GM12878 (cell line): ENCODE results near the gene BMAL1. TPM values are rescaled to one million over a fixed set of nuclear protein-coding genes. Genes with fewer than 3 reads are reported as not detected.

Experiments used
- ATAC-seq: fragments of 200-7000 bp; cut with Tn5 transposase; 3 replicates; pipeline ENCODE4 v1.9.1; 2020; ENCODE audit warnings: mild to moderate bottlenecking, moderate library complexity
- BruUV-seq: library from RNA; stranded (reverse); fragments of 400-500 nt; replicated peaks from 2 replicates; lab custom pipeline; 2021; lab: Mats Ljungman, UMichigan
- CTCF ChIA-PET: fragments of 300-600 bp; sonication (Branson Sonifier 250); formaldehyde crosslinking; extraction: SDS; loops from one replicate; lab custom pipeline; 2021; ENCODE audit warnings: inconsistent platforms; lab: Yijun Ruan, JAX
- POLR2A ChIA-PET: fragments of 350-600 bp; formaldehyde crosslinking; extraction: SDS; loops from one replicate; lab custom pipeline; 2021; ENCODE audit warnings: inconsistent platforms; lab: Charles Lee
- RAD21 ChIA-PET: fragments of 300-600 bp; sonication (Branson Sonifier 250); formaldehyde crosslinking; loops from one replicate; lab custom pipeline; 2023; ENCODE audit warnings: antibody characterized with exemption; ENCODE audit not compliant: unreplicated experiment; lab: Charles Lee
- SMC1A ChIA-PET: fragments of 300-600 bp; sonication (Branson Sonifier 250); formaldehyde crosslinking; loops from one replicate; lab custom pipeline; 2023; ENCODE audit not compliant: unreplicated experiment, uncharacterized antibody; lab: Charles Lee
- DNase-seq: peaks from one replicate; pipeline ENCODE4 v3.0.0-alpha.2; 2011; ENCODE audit warnings: low read depth, low spot score
- FAIRE-seq: peaks from 3 replicates; lab custom pipeline; 2011; peaks lifted over from hg19 to GRCh38; lab: Jason Lieb, UNC
- H2AFZ ChIP-seq: 2 replicates; pipeline ENCODE4 v1.6.0; 2011; ENCODE audit warnings: low read depth, low read length, control low read depth; ENCODE audit not compliant: control insufficient read depth
- H3K27ac ChIP-seq: 2 replicates; pipeline ENCODE4 v1.5.1; 2011; ENCODE audit warnings: control low read depth; ENCODE audit not compliant: control insufficient read depth, insufficient read depth
- H3K27me3 ChIP-seq, 2 experiments: replicated peaks in 1 of 2; 2 replicates each; pipeline versions ENCODE4 v1.6.0 to v1.6.1; 2011; ENCODE audit warnings: low read length in 1 of 2; ENCODE audit not compliant: control insufficient read depth in 2 of 2, insufficient read depth in 2 of 2
- H3K36me3 ChIP-seq, 2 experiments: 2 replicates each; pipeline ENCODE4 v1.5.1; 2011; ENCODE audit warnings: low read length in 1 of 2; ENCODE audit not compliant: control insufficient read depth in 2 of 2, insufficient read depth in 2 of 2
- H3K4me1 ChIP-seq: 2 replicates; pipeline ENCODE4 v1.6.1; 2011; ENCODE audit warnings: mild to moderate bottlenecking, low read length, moderate library complexity, mixed read lengths; ENCODE audit not compliant: control insufficient read depth, insufficient read depth
- H3K4me2 ChIP-seq: 2 replicates; pipeline ENCODE4 v1.6.0; 2011; ENCODE audit warnings: control low read depth; ENCODE audit not compliant: control insufficient read depth, insufficient read depth
- H3K4me3 ChIP-seq: fragments of 200-600 bp; sonication (generic); 2 replicates; pipeline ENCODE4 v1.5.1; 2016
- H3K79me2 ChIP-seq: 2 replicates; pipeline ENCODE4 v1.6.0; 2011; ENCODE audit warnings: low read length; ENCODE audit not compliant: control insufficient read depth, insufficient read depth
- H3K9ac ChIP-seq: 2 replicates; pipeline ENCODE4 v1.8.0; 2011; ENCODE audit warnings: low read length, control low read depth, mixed read lengths; ENCODE audit not compliant: control insufficient read depth, insufficient read depth
- H3K9me3 ChIP-seq: replicated peaks from 3 replicates; pipeline ENCODE4 v1.5.1; 2011; ENCODE audit warnings: mild to moderate bottlenecking, low read length; ENCODE audit not compliant: control insufficient read depth, insufficient read depth
- H4K20me1 ChIP-seq: 2 replicates; pipeline ENCODE4 v1.6.0; 2011; ENCODE audit not compliant: control insufficient read depth, insufficient read depth
- BRCA1 ChIP-seq: IDR thresholded peaks from 2 replicates; pipeline ENCODE4 v1.6.1; 2011; ENCODE audit warnings: low read depth, low read length, improper control_type of control experiment
- EP300 ChIP-seq, 2 experiments: fragments of 150-350 bp in 1 of 2; IDR thresholded peaks; 2 replicates each; pipeline ENCODE4 v1.6.1; 2011 to 2012; ENCODE audit warnings: low read depth in 2 of 2, low read length in 2 of 2, borderline replicate concordance in 1 of 2, improper control_type of control experiment in 1 of 2, inconsistent platforms in 1 of 2; ENCODE audit not compliant: control insufficient read depth in 1 of 2
- IKZF2 ChIP-seq, 2 experiments: fragments of 450-650 bp; IDR thresholded peaks; 2 replicates each; pipeline ENCODE4 v1.6.1; 2017; ENCODE audit warnings: mild to moderate bottlenecking in 2 of 2, moderate library complexity in 2 of 2
- KDM1A ChIP-seq: fragments of 200-600 bp; sonication (generic); IDR thresholded peaks from 2 replicates; pipeline ENCODE4 v1.6.1; 2016; ENCODE audit warnings: borderline replicate concordance
- NR2C1 ChIP-seq: fragments of 450-650 bp; IDR thresholded peaks from 2 replicates; pipeline ENCODE4 v1.6.1; 2017; ENCODE audit warnings: antibody characterized with exemption, mild to moderate bottlenecking, moderate library complexity
- NR2F1 ChIP-seq: fragments of 450-650 bp; conservative IDR thresholded peaks from 2 replicates; pipeline ENCODE4 v1.6.1; 2017; ENCODE audit warnings: mild to moderate bottlenecking
- POLR2AphosphoS5 ChIP-seq: IDR thresholded peaks from 2 replicates; pipeline ENCODE4 v1.6.1; 2011; ENCODE audit warnings: mild to moderate bottlenecking, low read length, inconsistent platforms
- RCOR1 ChIP-seq: conservative IDR thresholded peaks from 2 replicates; pipeline ENCODE4 v1.6.1; 2012; ENCODE audit warnings: low read depth, low read length, improper control_type of control experiment
- SIX5 ChIP-seq: IDR thresholded peaks from 2 replicates; pipeline ENCODE4 v1.6.1; 2011; ENCODE audit warnings: mild to moderate bottlenecking, low read depth, low read length, moderate library complexity; ENCODE audit not compliant: severe bottlenecking
- TCF7 ChIP-seq: IDR thresholded peaks from 2 replicates; pipeline ENCODE4 v1.6.1; 2014; ENCODE audit warnings: antibody characterized with exemption, borderline replicate concordance
- WGBS: methylation state at CpG from one replicate; pipeline ENCODE4 v1.1.6; 2016; ENCODE audit warnings: low lambda C conversion rate; ENCODE audit not compliant: insufficient replicate concordance, insufficient coverage; ENCODE audit errors: missing lambda C conversion rate; 5-methylcytosine and 5-hydroxymethylcytosine counted together
- in situ Hi-C: fragments of 300-500 bp; cut with MboI; formaldehyde crosslinking; loops from 9 replicates; pipeline ENCODE4 v1.14.3; 2018; ENCODE audit warnings: mixed read lengths
- intact Hi-C: fragments of 100-400 bp; cut with micrococcal nuclease; formaldehyde crosslinking; loops from one replicate; pipeline ENCODE4 v1.14.2; 2022; ENCODE audit not compliant: unreplicated experiment
- polyA plus RNA-seq, 11 experiments: library from polyadenylated mRNA; depleted of rRNA in 4 of 11; unstranded in 6 of 11; stranded (reverse) in 5 of 11; fragments of >200 nt; fragmentation: Nextera tagmentation in 4 of 11; fragmentation: Illumina TruSeq in 1 of 11; extraction: Ambion mirVana in 4 of 11; extraction: Trizol in 1 of 11; gene quantifications; 1 replicate in 1 of 11; 2 replicates in 10 of 11; pipeline versions ENCODE4 v1.2.1 to v1.2.3, GENCODE V29; 2011 to 2016; ENCODE audit warnings: inconsistent platforms in 2 of 11, missing spikeins in 2 of 11, low read depth in 1 of 11
- total RNA-seq, 4 experiments: library from RNA; depleted of rRNA in 3 of 4; stranded (reverse); fragments of >200 nt in 3 of 4; fragmentation: Illumina TruSeq in 1 of 4; extraction: Trizol in 1 of 4; gene quantifications; 2 replicates each; pipeline versions ENCODE4 v1.2.1 to v1.2.3, GENCODE V29; 2013 to 2021
- TF ChIP-seq, protein P1 (sequence below): IDR thresholded peaks from 2 replicates; pipeline ENCODE4 v1.6.1; 2011; ENCODE audit warnings: low read depth, low read length, improper control_type of control experiment, borderline replicate concordance
- TF ChIP-seq, protein P2 (sequence below): fragments of 450-650 bp; formaldehyde crosslinking; IDR thresholded peaks from 2 replicates; pipeline ENCODE4 v1.4.0; 2020; ENCODE audit warnings: mild to moderate bottlenecking, moderate library complexity
- TF ChIP-seq, protein P3 (sequence below): IDR thresholded peaks from 2 replicates; pipeline ENCODE4 v1.6.1; 2012; ENCODE audit warnings: mild to moderate bottlenecking, low read depth, low read length

BMAL1 gene
- total and polyA plus RNA-seq, 10 of the 15 experiments (the other 5 are each of a cell fraction or from before 2014, with no cell fraction given): 3.5 to 40.6 (median 13.6) TPM

DNA sequence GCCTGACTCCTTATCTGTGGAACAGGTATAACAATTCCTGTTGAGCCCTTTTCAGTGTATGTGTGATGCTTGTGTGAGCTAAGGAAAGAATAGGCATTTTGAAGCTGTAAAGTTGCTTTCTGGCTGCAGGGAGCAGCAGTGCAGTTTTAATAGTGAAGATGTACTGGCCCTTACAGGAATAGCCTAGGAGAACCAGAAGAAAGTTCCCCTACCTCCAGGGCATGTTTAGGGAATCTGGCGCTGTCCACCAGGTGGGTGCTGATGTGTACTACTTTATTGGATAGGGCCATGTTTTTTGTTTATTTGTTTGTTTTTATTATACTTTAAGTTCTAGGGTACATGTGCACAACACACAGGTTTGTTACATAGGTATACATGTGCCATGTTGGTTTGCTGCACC, 11.5 kb downstream of the BMAL1 start (continued):
- TF ChIP-seq, protein P1, sequence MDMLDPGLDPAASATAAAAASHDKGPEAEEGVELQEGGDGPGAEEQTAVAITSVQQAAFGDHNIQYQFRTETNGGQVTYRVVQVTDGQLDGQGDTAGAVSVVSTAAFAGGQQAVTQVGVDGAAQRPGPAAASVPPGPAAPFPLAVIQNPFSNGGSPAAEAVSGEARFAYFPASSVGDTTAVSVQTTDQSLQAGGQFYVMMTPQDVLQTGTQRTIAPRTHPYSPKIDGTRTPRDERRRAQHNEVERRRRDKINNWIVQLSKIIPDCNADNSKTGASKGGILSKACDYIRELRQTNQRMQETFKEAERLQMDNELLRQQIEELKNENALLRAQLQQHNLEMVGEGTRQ: no peak
- TF ChIP-seq EP300 (IDR thresholded peaks at IDR 0.05; ENCODE audit: borderline replicate concordance in 1 of 2, control insufficient read depth in 1 of 2, low read depth in 2 of 2, low read length in 2 of 2): no peak
- TF ChIP-seq, protein P2, sequence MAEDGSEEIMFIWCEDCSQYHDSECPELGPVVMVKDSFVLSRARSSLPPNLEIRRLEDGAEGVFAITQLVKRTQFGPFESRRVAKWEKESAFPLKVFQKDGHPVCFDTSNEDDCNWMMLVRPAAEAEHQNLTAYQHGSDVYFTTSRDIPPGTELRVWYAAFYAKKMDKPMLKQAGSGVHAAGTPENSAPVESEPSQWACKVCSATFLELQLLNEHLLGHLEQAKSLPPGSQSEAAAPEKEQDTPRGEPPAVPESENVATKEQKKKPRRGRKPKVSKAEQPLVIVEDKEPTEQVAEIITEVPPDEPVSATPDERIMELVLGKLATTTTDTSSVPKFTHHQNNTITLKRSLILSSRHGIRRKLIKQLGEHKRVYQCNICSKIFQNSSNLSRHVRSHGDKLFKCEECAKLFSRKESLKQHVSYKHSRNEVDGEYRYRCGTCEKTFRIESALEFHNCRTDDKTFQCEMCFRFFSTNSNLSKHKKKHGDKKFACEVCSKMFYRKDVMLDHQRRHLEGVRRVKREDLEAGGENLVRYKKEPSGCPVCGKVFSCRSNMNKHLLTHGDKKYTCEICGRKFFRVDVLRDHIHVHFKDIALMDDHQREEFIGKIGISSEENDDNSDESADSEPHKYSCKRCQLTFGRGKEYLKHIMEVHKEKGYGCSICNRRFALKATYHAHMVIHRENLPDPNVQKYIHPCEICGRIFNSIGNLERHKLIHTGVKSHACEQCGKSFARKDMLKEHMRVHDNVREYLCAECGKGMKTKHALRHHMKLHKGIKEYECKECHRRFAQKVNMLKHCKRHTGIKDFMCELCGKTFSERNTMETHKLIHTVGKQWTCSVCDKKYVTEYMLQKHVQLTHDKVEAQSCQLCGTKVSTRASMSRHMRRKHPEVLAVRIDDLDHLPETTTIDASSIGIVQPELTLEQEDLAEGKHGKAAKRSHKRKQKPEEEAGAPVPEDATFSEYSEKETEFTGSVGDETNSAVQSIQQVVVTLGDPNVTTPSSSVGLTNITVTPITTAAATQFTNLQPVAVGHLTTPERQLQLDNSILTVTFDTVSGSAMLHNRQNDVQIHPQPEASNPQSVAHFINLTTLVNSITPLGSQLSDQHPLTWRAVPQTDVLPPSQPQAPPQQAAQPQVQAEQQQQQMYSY (CRISPR knock-in tag): no peak

DNA sequence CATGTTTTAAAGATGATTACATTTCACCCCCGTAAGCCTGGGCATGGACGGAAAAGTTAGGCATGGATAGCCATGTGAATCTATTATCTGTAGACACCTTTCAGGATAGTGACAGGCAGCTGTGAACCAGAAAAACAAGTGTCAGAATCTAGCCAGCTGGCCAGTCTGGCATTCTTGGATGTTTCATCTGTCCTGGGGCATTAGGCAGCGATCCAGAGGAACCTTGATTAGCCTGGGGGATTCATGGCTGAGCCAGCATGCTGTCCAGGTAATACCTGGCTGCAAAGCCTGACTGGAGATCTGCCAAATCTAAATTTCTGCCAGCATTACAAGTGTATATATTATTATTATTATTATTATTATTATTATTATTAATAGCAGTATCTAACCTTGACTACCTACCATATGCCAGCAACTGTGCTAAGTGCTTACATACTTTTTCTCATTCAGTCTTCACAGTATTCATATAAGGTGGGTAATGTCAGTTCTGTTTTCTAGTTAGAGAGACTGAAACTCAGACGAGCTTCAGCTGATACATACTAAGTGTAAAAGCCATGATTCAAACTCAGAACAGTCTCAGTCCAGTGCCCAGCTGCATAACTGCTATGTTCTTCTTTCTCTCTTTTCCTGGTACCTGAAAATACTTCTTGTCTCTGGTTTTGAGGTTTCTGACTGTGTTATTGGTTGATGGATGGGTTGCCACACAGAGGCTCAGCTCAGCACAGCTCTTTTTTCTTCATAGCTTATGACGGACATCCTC, 12.8 kb downstream of the BMAL1 start:
- CTCF ChIA-PET: interaction anchor here (0.7 to 1.7 kb wide), 8 partner anchors 9 to 171 kb away, joined by 3 to 8 read pairs (median 5); no protein-coding TSS in a partner anchor
- 65% methylated on average over 5 of the region's 5 CpGs for WGBS
- H3K9me3 ChIP-seq: no peaks in the 10 kb centered on the region
- no peak overlapping the region for H2AFZ ChIP-seq
- ATAC-seq (peak; percentile 7; the same call in 2 of the 3 replicates), DNase-seq (no peak), FAIRE-seq (no peak)
- H3K4me2 ChIP-seq: no peak overlapping the region
- no peaks in the 10 kb centered on the region for H3K36me3 ChIP-seq
- H3K4me3 ChIP-seq: no peak overlapping the region
- no peaks in the 10 kb centered on the region for H3K27me3 ChIP-seq
- POLR2A ChIA-PET: interaction anchor here (0.8 to 2.8 kb wide), 5 partner anchors 11 to 28 kb away, joined by 3 to 17 read pairs (median 5); no protein-coding TSS in a partner anchor
- in situ Hi-C loops: no loop called here
- RAD21 ChIA-PET: interaction anchor here (1.0 to 8.4 kb wide), 9 partner anchors 11 to 54 kb away, joined by 3 to 65 read pairs (median 5); no protein-coding TSS in a partner anchor
- intact Hi-C loops: no loop called here
- BruUV-seq: no TSS peak
- no peaks in the 10 kb centered on the region; the same call in none of the 2 replicates for H4K20me1 ChIP-seq
- no peak overlapping the region for H3K9ac ChIP-seq
- SMC1A ChIA-PET: interaction anchor here (0.8 to 10.4 kb wide), 10 partner anchors 10 to 53 kb away, joined by 3 to 107 read pairs (median 6); no protein-coding TSS in a partner anchor
- no peak overlapping the region for H3K27ac ChIP-seq
- H3K4me1 ChIP-seq: peaks cover 7% of the 10 kb centered on the region
- peaks cover 42% of the 10 kb centered on the region for H3K79me2 ChIP-seq
- TF ChIP-seq KDM1A (no peak), RCOR1 (no peak), BRCA1 (no peak), IKZF2 (IDR thresholded peaks at IDR 0.05) (no peak), POLR2AphosphoS5 (no peak), SIX5 (no peak), TCF7 (no peak), NR2C1 (no peak), NR2F1 (no peak)
- TF ChIP-seq, protein P3, sequence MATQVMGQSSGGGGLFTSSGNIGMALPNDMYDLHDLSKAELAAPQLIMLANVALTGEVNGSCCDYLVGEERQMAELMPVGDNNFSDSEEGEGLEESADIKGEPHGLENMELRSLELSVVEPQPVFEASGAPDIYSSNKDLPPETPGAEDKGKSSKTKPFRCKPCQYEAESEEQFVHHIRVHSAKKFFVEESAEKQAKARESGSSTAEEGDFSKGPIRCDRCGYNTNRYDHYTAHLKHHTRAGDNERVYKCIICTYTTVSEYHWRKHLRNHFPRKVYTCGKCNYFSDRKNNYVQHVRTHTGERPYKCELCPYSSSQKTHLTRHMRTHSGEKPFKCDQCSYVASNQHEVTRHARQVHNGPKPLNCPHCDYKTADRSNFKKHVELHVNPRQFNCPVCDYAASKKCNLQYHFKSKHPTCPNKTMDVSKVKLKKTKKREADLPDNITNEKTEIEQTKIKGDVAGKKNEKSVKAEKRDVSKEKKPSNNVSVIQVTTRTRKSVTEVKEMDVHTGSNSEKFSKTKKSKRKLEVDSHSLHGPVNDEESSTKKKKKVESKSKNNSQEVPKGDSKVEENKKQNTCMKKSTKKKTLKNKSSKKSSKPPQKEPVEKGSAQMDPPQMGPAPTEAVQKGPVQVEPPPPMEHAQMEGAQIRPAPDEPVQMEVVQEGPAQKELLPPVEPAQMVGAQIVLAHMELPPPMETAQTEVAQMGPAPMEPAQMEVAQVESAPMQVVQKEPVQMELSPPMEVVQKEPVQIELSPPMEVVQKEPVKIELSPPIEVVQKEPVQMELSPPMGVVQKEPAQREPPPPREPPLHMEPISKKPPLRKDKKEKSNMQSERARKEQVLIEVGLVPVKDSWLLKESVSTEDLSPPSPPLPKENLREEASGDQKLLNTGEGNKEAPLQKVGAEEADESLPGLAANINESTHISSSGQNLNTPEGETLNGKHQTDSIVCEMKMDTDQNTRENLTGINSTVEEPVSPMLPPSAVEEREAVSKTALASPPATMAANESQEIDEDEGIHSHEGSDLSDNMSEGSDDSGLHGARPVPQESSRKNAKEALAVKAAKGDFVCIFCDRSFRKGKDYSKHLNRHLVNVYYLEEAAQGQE: no peak
